Measurements from ENCODE around the gene PLCH1.

Gene PLCH1

GRCh38 chr3:155443815-155444214 is 301.1 kb downstream of the PLCH1 start:
- no peak overlapping the region for H2AFZ ChIP-seq (ENCODE audit: low read depth, low read length)

GRCh38 chr3:155442072-155442471 is 302.8 kb downstream of the PLCH1 start:
- Histone ChIP-seq H3K9ac (ENCODE audit: low read depth, low read length) (no peak overlapping the region), H2AFZ (ENCODE audit: low read depth, low read length) (no peak overlapping the region), H3K27ac (ENCODE audit: low read length) (no peak overlapping the region), H3K27me3 (ENCODE audit: insufficient read depth, low read length, poor library complexity) (no peaks in the 10 kb centered on the region), H3K79me2 (ENCODE audit: insufficient read depth, low read length) (no peaks in the 10 kb centered on the region), H3K4me2 (ENCODE audit: insufficient read depth, low read length) (no peak overlapping the region), H3K4me3 (ENCODE audit: low read depth in 1 of 2, low read length in 2 of 2) (no peak overlapping the region), H3K9me3 (ENCODE audit: insufficient read depth, low read length, severe bottlenecking) (no peaks in the 10 kb centered on the region), H4K20me1 (ENCODE audit: insufficient read depth, low read length) (no peaks in the 10 kb centered on the region), H3K4me1 (ENCODE audit: insufficient read depth, low read length) (no peaks in the 10 kb centered on the region), H3K36me3 (ENCODE audit: insufficient read depth, low read length) (no peaks in the 10 kb centered on the region)
- ATAC-seq (ENCODE audit: insufficient read depth, low read depth) (no peak), DNase-seq (no peak)
- TF ChIP-seq CTCF (IDR thresholded peaks at IDR 0.05; ENCODE audit: borderline replicate concordance, extremely low read depth, low read length, poor library complexity, severe bottlenecking) (no peak), EZH2 (IDR thresholded peaks at IDR 0.05; ENCODE audit: borderline replicate concordance, low read depth, low read length, severe bottlenecking) (no peak)

More at GRCh38 chr3:155443815-155444214, 301.1 kb downstream of the PLCH1 start:
- no peak for TF ChIP-seq EZH2 (IDR thresholded peaks at IDR 0.05; ENCODE audit: borderline replicate concordance, low read depth, low read length, severe bottlenecking)
- no peak for TF ChIP-seq CTCF (IDR thresholded peaks at IDR 0.05; ENCODE audit: borderline replicate concordance, extremely low read depth, low read length, poor library complexity, severe bottlenecking)
- no peaks in the 10 kb centered on the region for H4K20me1 ChIP-seq (ENCODE audit: insufficient read depth, low read length)
- no peaks in the 10 kb centered on the region for H3K27me3 ChIP-seq (ENCODE audit: insufficient read depth, low read length, poor library complexity)
- no peak overlapping the region for H3K4me2 ChIP-seq (ENCODE audit: insufficient read depth, low read length)
- DNase-seq (no peak), ATAC-seq (ENCODE audit: insufficient read depth, low read depth) (no peak)
- H3K79me2 ChIP-seq (ENCODE audit: insufficient read depth, low read length) = no peaks in the 10 kb centered on the region
- H3K36me3 ChIP-seq (ENCODE audit: insufficient read depth, low read length) = no peaks in the 10 kb centered on the region
- no peaks in the 10 kb centered on the region for H3K4me1 ChIP-seq (ENCODE audit: insufficient read depth, low read length)
- H3K9ac ChIP-seq (ENCODE audit: low read depth, low read length) = no peak overlapping the region
- no peak overlapping the region for H3K4me3 ChIP-seq (ENCODE audit: low read depth in 1 of 2, low read length in 2 of 2)
- H3K27ac ChIP-seq (ENCODE audit: low read length) = no peak overlapping the region
- H3K9me3 ChIP-seq (ENCODE audit: insufficient read depth, low read length, severe bottlenecking) = no peaks in the 10 kb centered on the region

- Histone ChIP-seq H3K79me2 (ENCODE audit: insufficient read depth, low read length) (no peaks in the 10 kb centered on the region), H3K36me3 (ENCODE audit: insufficient read depth, low read length) (no peaks in the 10 kb centered on the region), H3K4me2 (ENCODE audit: insufficient read depth, low read length) (no peak overlapping the region), H3K4me3 (ENCODE audit: low read depth in 1 of 2, low read length in 2 of 2) (no peak overlapping the region), H3K9ac (ENCODE audit: low read depth, low read length) (no peak overlapping the region), H3K27ac (ENCODE audit: low read length) (no peak overlapping the region), H3K9me3 (ENCODE audit: insufficient read depth, low read length, severe bottlenecking) (no peaks in the 10 kb centered on the region), H3K4me1 (ENCODE audit: insufficient read depth, low read length) (no peaks in the 10 kb centered on the region), H3K27me3 (ENCODE audit: insufficient read depth, low read length, poor library complexity) (no peaks in the 10 kb centered on the region), H4K20me1 (ENCODE audit: insufficient read depth, low read length) (no peaks in the 10 kb centered on the region), H2AFZ (ENCODE audit: low read depth, low read length) (no peak overlapping the region)
- ATAC-seq (ENCODE audit: insufficient read depth, low read depth) = no peak
- no peak for DNase-seq
- TF ChIP-seq CTCF (IDR thresholded peaks at IDR 0.05; ENCODE audit: borderline replicate concordance, extremely low read depth, low read length, poor library complexity, severe bottlenecking) (no peak), EZH2 (IDR thresholded peaks at IDR 0.05; ENCODE audit: borderline replicate concordance, low read depth, low read length, severe bottlenecking) (no peak)
Observed at GRCh38 chr3:155441506-155441905, 303.4 kb downstream of the PLCH1 start.

- no peak for DNase-seq
- no peak for ATAC-seq (ENCODE audit: insufficient read depth, low read depth)
Observed at GRCh38 chr3:155441026-155441425, 303.8 kb downstream of the PLCH1 start.

More at GRCh38 chr3:155441026-155441425, 303.8 kb downstream of the PLCH1 start:
- no peaks in the 10 kb centered on the region for H3K27me3 ChIP-seq (ENCODE audit: insufficient read depth, low read length, poor library complexity)
- TF ChIP-seq CTCF (IDR thresholded peaks at IDR 0.05; ENCODE audit: borderline replicate concordance, extremely low read depth, low read length, poor library complexity, severe bottlenecking) = no peak
- TF ChIP-seq EZH2 (IDR thresholded peaks at IDR 0.05; ENCODE audit: borderline replicate concordance, low read depth, low read length, severe bottlenecking) = no peak
- H3K27ac ChIP-seq (ENCODE audit: low read length) = no peak overlapping the region
- H3K9ac ChIP-seq (ENCODE audit: low read depth, low read length) = no peak overlapping the region
- no peaks in the 10 kb centered on the region for H3K79me2 ChIP-seq (ENCODE audit: insufficient read depth, low read length)
- H3K4me2 ChIP-seq (ENCODE audit: insufficient read depth, low read length) = no peak overlapping the region
- no peak overlapping the region for H3K4me3 ChIP-seq (ENCODE audit: low read depth in 1 of 2, low read length in 2 of 2)
- no peak overlapping the region for H2AFZ ChIP-seq (ENCODE audit: low read depth, low read length)
- no peaks in the 10 kb centered on the region for H3K4me1 ChIP-seq (ENCODE audit: insufficient read depth, low read length)
- no peaks in the 10 kb centered on the region for H3K36me3 ChIP-seq (ENCODE audit: insufficient read depth, low read length)
- H4K20me1 ChIP-seq (ENCODE audit: insufficient read depth, low read length) = no peaks in the 10 kb centered on the region
- H3K9me3 ChIP-seq (ENCODE audit: insufficient read depth, low read length, severe bottlenecking) = no peaks in the 10 kb centered on the region

Measured in DND-41 (cell line).